Lower leg skin (tissue), 4 donors: ENCODE measurements around the gene CNOT6L. TPM values are rescaled to one million over a fixed set of nuclear protein-coding genes. Genes with fewer than 3 reads are reported as not detected.

Experiments
- DNase-seq, 2 donors: peaks; one replicate each; pipeline ENCODE4 v3.0.0-alpha.2; 2019; ENCODE audit warnings: low spot score in 2 of 2
- H3K4me3 ChIP-seq: fragments of 200-600 bp; sonication (generic); 2 replicates; pipeline ENCODE4 v1.5.1; 2017; ENCODE audit warnings: mild to moderate bottlenecking, low read depth; ENCODE audit not compliant: poor library complexity, severe bottlenecking
- POLR2A ChIP-seq, 2 donors: fragments of 450-650 bp; IDR thresholded peaks; one replicate each; pipeline ENCODE4 v1.6.1; 2016 to 2017; ENCODE audit warnings: antibody characterized with exemption in 2 of 2, mild to moderate bottlenecking in 1 of 2, moderate library complexity in 1 of 2
- WGBS, 2 donors: methylation state at CpG; one replicate each; pipeline ENCODE4 v1.1.5; 2018; 5-methylcytosine and 5-hydroxymethylcytosine counted together
- intact Hi-C: fragments of 100-400 bp; cut with DNase I; formaldehyde crosslinking; loops from one replicate; pipeline ENCODE4 v1.15.0; 2023; ENCODE audit warnings: low total_unique reads
- total RNA-seq, 4 donors: library from RNA; depleted of rRNA; stranded (reverse); fragments of >200 nt; gene quantifications; one replicate each; pipeline ENCODE4 v1.1.0, GENCODE V29; 2016
- TF ChIP-seq, protein P1 (sequence below), 3 donors: fragments of 450-650 bp; IDR thresholded peaks; one replicate each; pipeline ENCODE4 v1.5.1; 2016; ENCODE audit warnings: antibody characterized with exemption in 3 of 3, mild to moderate bottlenecking in 3 of 3, moderate library complexity in 2 of 3

CNOT6L gene
- total RNA-seq, 4 donors from 2014 or later, result 27.7 to 35.5 (median 33.0) TPM

- TF ChIP-seq, protein P1, sequence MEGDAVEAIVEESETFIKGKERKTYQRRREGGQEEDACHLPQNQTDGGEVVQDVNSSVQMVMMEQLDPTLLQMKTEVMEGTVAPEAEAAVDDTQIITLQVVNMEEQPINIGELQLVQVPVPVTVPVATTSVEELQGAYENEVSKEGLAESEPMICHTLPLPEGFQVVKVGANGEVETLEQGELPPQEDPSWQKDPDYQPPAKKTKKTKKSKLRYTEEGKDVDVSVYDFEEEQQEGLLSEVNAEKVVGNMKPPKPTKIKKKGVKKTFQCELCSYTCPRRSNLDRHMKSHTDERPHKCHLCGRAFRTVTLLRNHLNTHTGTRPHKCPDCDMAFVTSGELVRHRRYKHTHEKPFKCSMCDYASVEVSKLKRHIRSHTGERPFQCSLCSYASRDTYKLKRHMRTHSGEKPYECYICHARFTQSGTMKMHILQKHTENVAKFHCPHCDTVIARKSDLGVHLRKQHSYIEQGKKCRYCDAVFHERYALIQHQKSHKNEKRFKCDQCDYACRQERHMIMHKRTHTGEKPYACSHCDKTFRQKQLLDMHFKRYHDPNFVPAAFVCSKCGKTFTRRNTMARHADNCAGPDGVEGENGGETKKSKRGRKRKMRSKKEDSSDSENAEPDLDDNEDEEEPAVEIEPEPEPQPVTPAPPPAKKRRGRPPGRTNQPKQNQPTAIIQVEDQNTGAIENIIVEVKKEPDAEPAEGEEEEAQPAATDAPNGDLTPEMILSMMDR (IDR thresholded peaks at IDR 0.05), result no peak
- no peak for TF ChIP-seq POLR2A (IDR thresholded peaks at IDR 0.05)
- WGBS, 2 donors, result 97% methylated on average over 1 of the region's 1 CpG
Measured at GRCh38 chr4:77712675-77713074, 106.5 kb downstream of the CNOT6L start.

GRCh38 chr4:77711469-77711868 lies 107.7 kb downstream of the CNOT6L start:
- H3K4me3 ChIP-seq, result no peak overlapping the region
- intact Hi-C loops, result no loop called here
- TF ChIP-seq, protein P1 (IDR thresholded peaks at IDR 0.05), result no peak
- WGBS, 2 donors, result 83 to 89% methylated on average over 1 of the region's 1 CpG
- DNase-seq, result no peak

More at GRCh38 chr4:77712675-77713074, 106.5 kb downstream of the CNOT6L start:
- DNase-seq, result no peak
- H3K4me3 ChIP-seq, result no peak overlapping the region
- intact Hi-C loops, result no loop called here

GRCh38 chr4:77710684-77711083 lies 108.5 kb downstream of the CNOT6L start:
- no peak for DNase-seq
- TF ChIP-seq, protein P1 (IDR thresholded peaks at IDR 0.05), result no peak
- no peak for TF ChIP-seq POLR2A (IDR thresholded peaks at IDR 0.05)
- H3K4me3 ChIP-seq, result no peak overlapping the region
- 71 to 100% methylated on average over 1 of the region's 1 CpG for WGBS, 2 donors
- intact Hi-C loops, result no loop called here

GRCh38 chr4:77710059-77710458 lies 109.1 kb downstream of the CNOT6L start:
- H3K4me3 ChIP-seq, result no peak overlapping the region
- intact Hi-C loops, result no loop called here
- 89 to 96% methylated on average over 1 of the region's 1 CpG for WGBS, 2 donors
- TF ChIP-seq POLR2A (IDR thresholded peaks at IDR 0.05), result no peak
- TF ChIP-seq, protein P1 (IDR thresholded peaks at IDR 0.05), result no peak
- DNase-seq, result no peak

DNA sequence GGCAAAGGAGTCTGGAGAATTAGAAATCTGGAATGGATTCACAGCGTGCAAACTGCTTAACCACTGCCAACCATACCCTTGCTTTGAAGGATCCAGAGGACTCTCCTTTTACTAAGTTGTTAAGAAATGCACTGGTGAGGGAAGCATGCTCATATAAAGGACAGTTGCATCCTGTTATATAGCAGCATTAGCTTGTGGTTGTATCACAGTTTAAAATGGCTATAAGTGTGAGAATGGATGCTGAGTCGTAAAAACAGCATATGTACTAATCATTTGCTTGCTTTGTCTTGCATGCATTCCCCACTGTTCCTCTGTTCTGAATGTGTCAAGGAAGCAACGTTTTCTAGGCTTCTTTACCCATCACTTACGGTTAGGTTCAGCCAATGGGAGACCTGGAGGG lies 112.5 kb downstream of the CNOT6L start:
- TF ChIP-seq, protein P1 (IDR thresholded peaks at IDR 0.05), result no peak
- no peak for TF ChIP-seq POLR2A (IDR thresholded peaks at IDR 0.05)
- intact Hi-C loops, result no loop called here
- DNase-seq, result no peak
- H3K4me3 ChIP-seq, result no peak overlapping the region
- WGBS, 2 donors, result 56 to 62% methylated on average over 4 of the region's 4 CpGs

GRCh38 chr4:77703666-77704065 lies 115.5 kb downstream of the CNOT6L start:
- WGBS, 2 donors, result 73 to 77% methylated on average over 1 of the region's 1 CpG

More at GRCh38 chr4:77703666-77704065, 115.5 kb downstream of the CNOT6L start:
- TF ChIP-seq, protein P1 (IDR thresholded peaks at IDR 0.05), result no peak
- no peak for TF ChIP-seq POLR2A (IDR thresholded peaks at IDR 0.05)
- no peak overlapping the region for H3K4me3 ChIP-seq
- intact Hi-C loops, result no loop called here
- no peak for DNase-seq
